Effector memory CD4-positive, alpha-beta T cell (primary cell): ENCODE data around the gene MVB12B.

ENCODE experiments used
- DNase-seq, 3 donors: peaks; one replicate each; pipeline ENCODE4 v3.0.0-alpha.2; 2020
- H3K27ac ChIP-seq: 2 replicates; pipeline ENCODE4 v1.7.0; 2013; ENCODE audit warnings: mild to moderate bottlenecking, low read length, moderate library complexity; ENCODE audit not compliant: insufficient read depth, poor library complexity, severe bottlenecking
- H3K27me3 ChIP-seq: replicated peaks from 2 replicates; pipeline ENCODE4 v1.7.0; 2013; ENCODE audit warnings: mild to moderate bottlenecking, low read length; ENCODE audit not compliant: insufficient read depth, control insufficient read depth, poor library complexity, severe bottlenecking
- H3K36me3 ChIP-seq: 2 replicates; pipeline ENCODE4 v1.7.0; 2013; ENCODE audit warnings: mild to moderate bottlenecking, low read length, moderate library complexity; ENCODE audit not compliant: control insufficient read depth, insufficient read depth
- H3K4me1 ChIP-seq: 2 replicates; pipeline ENCODE4 v1.7.0; 2013; ENCODE audit warnings: low read length, mild to moderate bottlenecking; ENCODE audit not compliant: control insufficient read depth, insufficient read depth, poor library complexity, severe bottlenecking
- H3K4me3 ChIP-seq: 2 replicates; pipeline ENCODE4 v1.7.0; 2013; ENCODE audit warnings: low read length, low read depth, mild to moderate bottlenecking; ENCODE audit not compliant: insufficient read depth, poor library complexity, severe bottlenecking
- H3K9me3 ChIP-seq: 2 replicates; pipeline ENCODE4 v1.7.0; 2013; ENCODE audit warnings: mild to moderate bottlenecking, low read length, moderate library complexity; ENCODE audit not compliant: control insufficient read depth

Gene MVB12B

DNA sequence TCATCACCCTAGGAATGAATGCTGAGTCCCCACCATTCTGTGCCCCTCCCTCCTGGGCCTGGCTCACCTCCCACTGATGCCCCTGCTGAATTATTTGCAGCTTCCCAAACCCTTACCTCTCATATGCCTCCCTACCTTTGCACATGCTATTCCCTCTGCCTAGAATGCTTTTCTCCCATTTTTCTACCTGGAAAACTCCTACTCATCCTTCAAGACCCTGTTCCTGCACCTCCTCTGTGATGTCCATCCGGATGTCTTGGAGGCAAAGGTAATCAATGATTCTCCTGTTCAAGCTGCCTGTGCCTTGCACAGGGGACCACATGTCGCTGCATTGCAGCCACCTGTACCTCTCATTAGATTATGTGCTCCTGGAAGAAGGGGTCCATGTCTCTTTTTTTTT, 182.3 kb downstream of the MVB12B start:
- no peaks in the 10 kb centered on the region for H3K36me3 ChIP-seq
- peaks cover 4% of the 10 kb centered on the region for H3K27me3 ChIP-seq
- no peak overlapping the region for H3K4me3 ChIP-seq
- no peak for DNase-seq
- H3K4me1 ChIP-seq = peaks cover 4% of the 10 kb centered on the region
- no peak overlapping the region for H3K27ac ChIP-seq
- no peaks in the 10 kb centered on the region for H3K9me3 ChIP-seq

DNA sequence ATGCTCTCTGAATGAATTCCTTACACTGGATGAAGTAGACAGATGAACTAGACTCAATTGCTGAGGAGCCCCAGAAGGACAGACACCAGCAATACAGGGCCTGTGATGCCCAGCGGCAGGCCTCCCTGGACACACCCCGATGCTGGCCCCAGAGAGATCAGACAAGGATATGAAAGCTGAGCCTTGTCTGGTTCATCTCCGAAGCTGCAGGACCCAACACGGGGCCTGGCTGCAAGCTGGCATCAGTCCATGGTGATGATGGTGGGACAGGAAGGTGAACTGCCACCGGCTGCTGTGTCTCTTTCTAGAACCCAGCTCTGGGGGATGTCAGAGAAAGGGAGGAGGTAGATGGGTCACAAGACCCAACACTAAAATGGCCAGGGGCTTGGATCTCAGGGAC, 183.1 kb downstream of the MVB12B start:
- Histone ChIP-seq H3K9me3 (no peaks in the 10 kb centered on the region), H3K4me3 (no peak overlapping the region), H3K4me1 (peaks cover 9% of the 10 kb centered on the region), H3K27ac (no peak overlapping the region), H3K36me3 (no peaks in the 10 kb centered on the region), H3K27me3 (peaks cover 4% of the 10 kb centered on the region)
- no peak for DNase-seq

DNA sequence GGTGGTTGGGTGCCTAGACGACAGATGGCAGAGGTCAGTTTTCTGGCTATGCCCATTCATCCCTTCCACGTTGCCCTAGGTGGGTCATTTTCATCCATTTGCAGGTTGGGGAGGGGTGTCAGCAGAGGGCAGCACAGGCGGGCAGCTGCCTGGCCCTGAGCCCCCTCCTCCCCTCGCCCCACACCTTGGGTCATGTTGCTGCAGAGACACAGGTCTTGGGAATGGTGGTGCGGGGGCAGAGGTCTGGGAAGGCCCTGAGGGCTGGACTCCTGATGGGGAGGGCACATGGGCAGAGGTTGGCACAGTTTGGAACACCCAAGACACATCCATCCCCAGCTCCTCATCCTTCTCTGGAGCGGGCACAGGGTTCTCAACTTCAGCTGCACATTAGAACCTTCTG, 183.9 kb downstream of the MVB12B start:
- Histone ChIP-seq H3K9me3 (no peaks in the 10 kb centered on the region), H3K27ac (no peak overlapping the region), H3K36me3 (no peaks in the 10 kb centered on the region), H3K4me1 (peaks cover 9% of the 10 kb centered on the region), H3K27me3 (peaks cover 4% of the 10 kb centered on the region), H3K4me3 (no peak overlapping the region)
- no peak for DNase-seq

GRCh38 chr9:126511411-126511810, 184.8 kb downstream of the MVB12B start:
- peaks cover 10% of the 10 kb centered on the region for H3K4me1 ChIP-seq
- H3K36me3 ChIP-seq = no peaks in the 10 kb centered on the region
- DNase-seq = no peak
- peaks cover 7% of the 10 kb centered on the region for H3K27me3 ChIP-seq
- H3K4me3 ChIP-seq = no peak overlapping the region
- no peak overlapping the region for H3K27ac ChIP-seq
- H3K9me3 ChIP-seq = no peaks in the 10 kb centered on the region

GRCh38 chr9:126513159-126514036, 186.8 kb downstream of the MVB12B start:
- Histone ChIP-seq H3K27ac (no peak overlapping the region), H3K36me3 (no peaks in the 10 kb centered on the region), H3K9me3 (no peaks in the 10 kb centered on the region), H3K4me1 (peaks cover 23% of the 10 kb centered on the region), H3K27me3 (peaks cover 12% of the 10 kb centered on the region), H3K4me3 (no peak overlapping the region)
- no peak for DNase-seq

GRCh38 chr9:126514037-126514821, 187.6 kb downstream of the MVB12B start:
- no peak overlapping the region for H3K4me3 ChIP-seq
- peak; percentile 43 to 58 (median 53) for DNase-seq
- H3K4me1 ChIP-seq = peaks cover 23% of the 10 kb centered on the region
- H3K27ac ChIP-seq = no peak overlapping the region
- H3K27me3 ChIP-seq = peaks cover 12% of the 10 kb centered on the region
- H3K36me3 ChIP-seq = no peaks in the 10 kb centered on the region
- H3K9me3 ChIP-seq = no peaks in the 10 kb centered on the region

DNA sequence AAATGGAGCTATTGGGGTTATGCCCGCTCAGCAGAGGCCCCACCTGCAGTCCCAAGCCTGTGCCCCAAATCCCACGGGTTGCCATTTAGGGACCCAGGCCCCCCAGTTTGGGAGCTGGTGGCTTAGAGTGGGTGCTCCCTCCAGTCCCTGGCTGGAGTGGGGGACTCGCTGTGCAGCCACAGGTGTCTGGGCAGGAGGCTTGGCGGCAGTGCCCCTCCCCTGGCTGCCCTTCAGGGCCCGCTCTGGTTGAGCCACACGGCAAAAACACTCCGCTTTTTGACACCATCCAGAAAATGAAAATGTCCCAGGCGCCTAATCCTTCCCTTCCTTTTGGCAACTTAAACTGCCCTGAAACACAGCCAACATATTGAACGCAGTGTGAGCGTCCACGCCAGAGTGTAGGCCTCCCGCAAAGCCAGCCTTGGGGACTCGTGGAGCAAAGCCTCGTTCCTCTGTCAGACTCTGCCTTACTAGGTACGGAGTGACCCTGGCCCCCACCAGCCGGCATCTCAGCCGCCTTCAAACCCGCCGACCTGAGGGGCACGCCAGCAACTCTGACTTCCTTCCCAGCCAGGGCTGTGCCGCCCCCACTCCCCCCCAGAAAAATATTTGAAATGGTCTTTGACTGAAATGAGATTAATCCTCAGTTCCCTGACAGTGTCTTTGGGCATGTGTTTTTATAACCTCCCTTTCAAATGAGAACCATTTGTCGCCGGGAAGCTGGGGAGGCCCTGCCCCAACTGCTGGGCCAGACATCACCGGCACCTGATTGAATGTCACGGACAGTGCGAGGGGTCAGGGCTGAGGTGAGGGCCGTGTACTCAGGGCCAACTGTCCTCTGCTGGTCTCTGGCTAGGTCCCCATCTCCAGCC, 188.6 kb downstream of the MVB12B start:
- Histone ChIP-seq H3K27ac (no peak overlapping the region), H3K9me3 (no peaks in the 10 kb centered on the region), H3K27me3 (peaks cover 12% of the 10 kb centered on the region), H3K36me3 (no peaks in the 10 kb centered on the region), H3K4me3 (no peak overlapping the region), H3K4me1 (peaks cover 23% of the 10 kb centered on the region)
- no peak for DNase-seq

- no peaks in the 10 kb centered on the region for H3K9me3 ChIP-seq
- DNase-seq = no peak
- H3K4me3 ChIP-seq = no peak overlapping the region
- no peak overlapping the region for H3K27ac ChIP-seq
- H3K36me3 ChIP-seq = no peaks in the 10 kb centered on the region
- peaks cover 23% of the 10 kb centered on the region for H3K4me1 ChIP-seq
- peaks cover 12% of the 10 kb centered on the region for H3K27me3 ChIP-seq
Observed at GRCh38 chr9:126515873-126516505, 189.4 kb downstream of the MVB12B start.

DNA sequence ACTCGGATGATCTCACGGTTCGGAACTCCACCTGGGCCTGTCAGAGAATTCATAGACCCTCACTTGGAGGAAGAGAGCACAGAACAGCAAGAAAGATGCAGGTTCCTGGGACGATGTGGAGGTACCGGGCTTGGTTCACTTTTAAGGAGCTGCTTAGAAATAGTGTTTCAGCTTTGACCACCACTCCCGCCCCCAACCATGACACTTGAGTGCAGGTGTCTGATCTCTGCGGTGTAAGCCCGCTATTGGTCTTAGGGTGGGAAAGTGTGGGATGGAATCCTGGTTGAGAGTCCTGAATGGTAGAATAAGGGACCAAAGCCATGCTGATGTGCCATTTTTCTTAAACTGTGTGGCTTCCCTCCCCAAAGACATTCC, 189.9 kb downstream of the MVB12B start:
- DNase-seq = no peak
- H3K9me3 ChIP-seq = no peaks in the 10 kb centered on the region
- peak overlapping the region; percentile 34 for H3K27ac ChIP-seq
- H3K4me3 ChIP-seq = peak overlapping the region; percentile 57
- peaks cover 23% of the 10 kb centered on the region for H3K4me1 ChIP-seq
- H3K27me3 ChIP-seq = peaks cover 12% of the 10 kb centered on the region
- H3K36me3 ChIP-seq = no peaks in the 10 kb centered on the region
